Astrocyte of the cerebellum (primary cell): ENCODE results near the gene TMPRSS2.

Experiments used
- DNase-seq: peaks from one replicate; pipeline ENCODE4 v3.0.0-alpha.2; 2011; ENCODE audit warnings: low read depth
- H3K4me3 ChIP-seq: 2 replicates; pipeline ENCODE4 v1.5.1; 2011; ENCODE audit warnings: mild to moderate bottlenecking, low read depth, low read length, moderate library complexity
- in situ Hi-C: cut with HindIII; loops from 2 replicates; pipeline ENCODE4 v1.10.0; 2017; ENCODE audit warnings: low sequenced_read_pairs
- TF ChIP-seq, protein P1 (sequence below): IDR thresholded peaks from 2 replicates; pipeline ENCODE4 v1.5.1; 2012; ENCODE audit warnings: low read length, low read depth, moderate library complexity, mild to moderate bottlenecking; ENCODE audit errors: missing control alignments

Gene TMPRSS2

DNA sequence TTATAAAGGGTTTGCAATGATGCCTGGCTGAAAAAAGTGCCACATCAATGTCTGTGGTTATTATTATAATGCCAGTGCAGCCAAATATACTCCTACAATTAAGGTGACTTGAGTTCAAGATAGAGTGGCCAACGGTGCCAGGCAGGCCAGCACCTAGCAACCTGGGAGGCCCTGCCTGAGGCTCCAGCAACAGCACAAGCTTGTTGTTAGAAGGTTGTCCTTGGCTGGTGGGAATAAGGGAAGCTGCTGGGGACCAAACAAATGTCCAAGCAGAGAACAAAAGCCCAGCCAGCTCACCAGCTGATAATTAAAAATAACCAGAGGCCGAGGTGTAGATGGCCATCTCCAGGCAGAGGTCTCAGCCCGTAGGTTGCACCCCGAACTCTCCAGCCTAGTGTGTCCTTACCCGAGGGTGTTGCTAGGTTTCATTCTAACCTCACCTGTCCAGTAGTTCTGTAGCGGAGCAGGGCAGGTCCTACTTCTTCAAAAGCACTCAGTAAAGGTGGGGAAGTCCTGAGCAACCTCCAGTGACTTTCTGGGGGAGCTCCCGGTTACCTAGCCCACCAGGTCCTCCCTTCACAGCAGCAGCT is 1.9 kb downstream of the TMPRSS2 start:
- H3K4me3 ChIP-seq = no peak overlapping the region
- TF ChIP-seq, protein P1, sequence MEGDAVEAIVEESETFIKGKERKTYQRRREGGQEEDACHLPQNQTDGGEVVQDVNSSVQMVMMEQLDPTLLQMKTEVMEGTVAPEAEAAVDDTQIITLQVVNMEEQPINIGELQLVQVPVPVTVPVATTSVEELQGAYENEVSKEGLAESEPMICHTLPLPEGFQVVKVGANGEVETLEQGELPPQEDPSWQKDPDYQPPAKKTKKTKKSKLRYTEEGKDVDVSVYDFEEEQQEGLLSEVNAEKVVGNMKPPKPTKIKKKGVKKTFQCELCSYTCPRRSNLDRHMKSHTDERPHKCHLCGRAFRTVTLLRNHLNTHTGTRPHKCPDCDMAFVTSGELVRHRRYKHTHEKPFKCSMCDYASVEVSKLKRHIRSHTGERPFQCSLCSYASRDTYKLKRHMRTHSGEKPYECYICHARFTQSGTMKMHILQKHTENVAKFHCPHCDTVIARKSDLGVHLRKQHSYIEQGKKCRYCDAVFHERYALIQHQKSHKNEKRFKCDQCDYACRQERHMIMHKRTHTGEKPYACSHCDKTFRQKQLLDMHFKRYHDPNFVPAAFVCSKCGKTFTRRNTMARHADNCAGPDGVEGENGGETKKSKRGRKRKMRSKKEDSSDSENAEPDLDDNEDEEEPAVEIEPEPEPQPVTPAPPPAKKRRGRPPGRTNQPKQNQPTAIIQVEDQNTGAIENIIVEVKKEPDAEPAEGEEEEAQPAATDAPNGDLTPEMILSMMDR = no peak
- DNase-seq = no peak
- in situ Hi-C loops = no loop called here

- TF ChIP-seq, protein P1 = no peak
- in situ Hi-C loops = no loop called here
- no peak overlapping the region for H3K4me3 ChIP-seq
- no peak for DNase-seq
Observed at GRCh38 chr21:41504030-41504429, 3.9 kb downstream of the TMPRSS2 start.

- in situ Hi-C loops = no loop called here
- no peak overlapping the region for H3K4me3 ChIP-seq
- TF ChIP-seq, protein P1 = no peak
- no peak for DNase-seq
Observed at GRCh38 chr21:41503331-41503730, 4.6 kb downstream of the TMPRSS2 start.

DNA sequence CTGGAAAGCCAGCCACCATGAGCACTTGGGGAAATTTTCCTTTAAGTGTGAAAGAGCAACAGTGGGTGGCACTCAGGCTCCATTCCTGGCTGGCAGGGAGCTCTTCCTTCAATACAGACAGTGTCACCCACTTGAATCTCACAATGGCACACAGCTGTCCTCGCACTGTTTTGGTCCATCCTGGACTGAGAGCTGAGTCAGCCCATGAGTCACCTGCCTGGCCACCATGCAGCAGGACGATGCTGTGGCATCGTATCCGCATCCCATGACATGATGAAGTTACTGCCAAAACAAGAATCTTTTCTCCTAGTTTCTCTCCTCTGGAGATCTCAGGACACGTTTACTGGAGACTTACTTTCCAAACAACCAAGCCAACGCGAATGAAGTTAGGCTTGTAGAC is 6.0 kb downstream of the TMPRSS2 start:
- DNase-seq = no peak
- H3K4me3 ChIP-seq = no peak overlapping the region
- TF ChIP-seq, protein P1 = no peak
- in situ Hi-C loops = no loop called here

DNA sequence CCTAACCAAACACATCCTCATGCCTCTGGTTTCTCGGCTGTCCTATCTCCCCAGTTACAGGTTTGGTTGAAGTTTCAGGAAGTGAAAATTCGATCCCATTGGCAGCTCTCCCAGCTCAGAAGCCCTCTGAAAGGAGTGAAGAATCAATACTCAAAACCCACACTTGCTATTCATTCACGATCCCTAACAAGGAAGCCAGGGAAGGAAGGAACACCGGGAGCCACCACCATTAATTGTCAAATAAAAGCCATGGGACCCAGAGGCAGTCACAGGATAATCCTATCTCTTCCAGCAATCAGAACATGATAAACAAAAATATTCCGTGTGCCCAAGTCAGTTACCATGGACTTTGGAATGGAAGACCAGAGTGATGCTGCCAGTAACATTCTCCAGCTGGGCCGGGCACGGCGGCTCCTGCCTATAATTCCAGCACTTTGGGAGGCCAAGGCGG is 7.0 kb downstream of the TMPRSS2 start:
- DNase-seq = no peak
- H3K4me3 ChIP-seq = no peak overlapping the region
- in situ Hi-C loops = no loop called here
- TF ChIP-seq, protein P1 = no peak

- in situ Hi-C loops = no loop called here
- TF ChIP-seq, protein P1 = no peak
- no peak for DNase-seq
- H3K4me3 ChIP-seq = no peak overlapping the region
Observed at GRCh38 chr21:41500363-41500762, 7.6 kb downstream of the TMPRSS2 start.
